Muscle layer of duodenum (tissue), 2 donors: ENCODE data around the gene DCTN4.

Source experiments
- H3K27ac ChIP-seq: one replicate; pipeline ENCODE4 v1.7.0; 2013; ENCODE audit warnings: mild to moderate bottlenecking, low read length
- H3K27me3 ChIP-seq: one replicate; pipeline ENCODE4 v1.7.0; 2013; ENCODE audit warnings: low read depth, mild to moderate bottlenecking, control low read depth, low read length
- H3K36me3 ChIP-seq, 2 donors: one replicate each; pipeline ENCODE4 v1.7.0; 2013; ENCODE audit warnings: low read length in 2 of 2, control low read depth in 1 of 2, mild to moderate bottlenecking in 1 of 2; ENCODE audit not compliant: insufficient read depth in 2 of 2, control insufficient read depth in 1 of 2
- H3K4me1 ChIP-seq, 2 donors: one replicate each; pipeline ENCODE4 v1.7.0; 2013; ENCODE audit warnings: low read length in 2 of 2, mild to moderate bottlenecking in 2 of 2, control low read depth in 1 of 2, moderate library complexity in 1 of 2; ENCODE audit not compliant: insufficient read depth in 2 of 2, control insufficient read depth in 1 of 2
- H3K4me3 ChIP-seq, 2 donors: one replicate each; pipeline ENCODE4 v1.7.0; 2013; ENCODE audit warnings: low read length in 2 of 2, low read depth in 1 of 2, mild to moderate bottlenecking in 1 of 2
- H3K9me3 ChIP-seq, 2 donors: one replicate each; pipeline ENCODE4 v1.7.0; 2013; ENCODE audit warnings: low read length in 2 of 2, control low read depth in 1 of 2, mild to moderate bottlenecking in 1 of 2; ENCODE audit not compliant: control insufficient read depth in 1 of 2
- donor health status: healthy.

DCTN4 gene

DNA sequence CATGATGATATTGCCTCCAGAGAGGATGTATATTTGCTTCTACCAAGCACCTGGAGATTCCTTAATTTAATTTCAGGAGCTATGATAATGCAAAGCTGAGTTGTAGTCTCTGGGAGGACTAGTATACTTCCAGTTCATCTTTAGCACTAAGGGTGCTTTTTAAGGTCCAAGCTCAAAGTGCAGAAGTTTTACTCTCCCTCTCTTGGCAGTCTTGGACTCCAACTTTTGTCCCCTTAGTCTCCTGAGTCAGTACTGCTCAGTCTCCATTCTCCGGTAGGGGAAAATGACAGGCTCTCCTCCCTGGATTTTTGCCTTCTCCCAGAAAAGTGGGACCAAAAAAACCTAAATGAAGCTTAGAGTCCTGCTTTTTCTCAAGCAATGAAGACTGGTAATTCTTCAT is 28.1 kb upstream of the DCTN4 start:
- H3K9me3 ChIP-seq, result no peaks in the 10 kb centered on the region
- no peaks in the 10 kb centered on the region for H3K27me3 ChIP-seq
- peaks cover 30 to 49% of the 10 kb centered on the region in 2 donors for H3K4me1 ChIP-seq
- H3K36me3 ChIP-seq, result no peaks in the 10 kb centered on the region
- H3K27ac ChIP-seq, result peak overlapping the region; percentile 62
- H3K4me3 ChIP-seq, result no peak overlapping the region

DNA sequence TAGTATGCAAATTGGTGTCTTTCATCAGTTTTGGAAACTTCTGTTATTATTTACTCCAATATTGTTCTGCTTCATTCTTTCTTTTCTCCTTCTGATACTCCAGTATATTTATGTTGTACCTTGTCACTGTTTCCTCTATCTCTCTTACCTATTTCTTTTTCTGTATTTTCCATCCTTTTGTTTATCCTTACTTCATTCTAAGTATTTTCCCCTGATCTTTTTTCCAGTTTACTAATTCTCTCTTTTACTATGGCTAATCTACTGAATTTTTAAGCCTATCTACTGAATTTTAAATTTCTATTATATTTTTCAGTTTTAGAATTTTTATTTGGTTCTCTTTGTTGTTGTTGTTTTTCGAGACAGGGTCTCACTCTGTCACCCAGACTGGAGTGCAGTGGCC is 27.1 kb upstream of the DCTN4 start:
- H3K4me1 ChIP-seq, result peaks cover 35 to 52% of the 10 kb centered on the region in 2 donors
- no peak overlapping the region for H3K4me3 ChIP-seq
- H3K27ac ChIP-seq, result no peak overlapping the region

GRCh38 chr5:150783422-150783928 is 24.7 kb upstream of the DCTN4 start:
- Histone ChIP-seq H3K36me3 (peaks cover 0 to 12% of the 10 kb centered on the region in 2 donors), H3K4me1 (peaks cover 28 to 43% of the 10 kb centered on the region in 2 donors), H3K27me3 (no peaks in the 10 kb centered on the region), H3K27ac (peak overlapping the region; percentile 94), H3K4me3 (peak overlapping the region; percentile 15 to 30), H3K9me3 (no peaks in the 10 kb centered on the region)

More for the DNA sequence above, 27.1 kb upstream of the DCTN4 start:
- no peaks in the 10 kb centered on the region for H3K9me3 ChIP-seq
- H3K36me3 ChIP-seq, result peaks cover 0 to 6% of the 10 kb centered on the region in 2 donors
- H3K27me3 ChIP-seq, result no peaks in the 10 kb centered on the region

GRCh38 chr5:150782850-150783249 is 24.0 kb upstream of the DCTN4 start:
- H3K4me3 ChIP-seq, result peak overlapping the region; percentile 15 to 23

GRCh38 chr5:150781706-150782614 is 23.1 kb upstream of the DCTN4 start:
- Histone ChIP-seq H3K4me1 (peaks cover 28 to 33% of the 10 kb centered on the region in 2 donors), H3K36me3 (peaks cover 0 to 12% of the 10 kb centered on the region in 2 donors), H3K4me3 (peak overlapping the region; percentile 2 to 78), H3K9me3 (no peaks in the 10 kb centered on the region), H3K27ac (peak overlapping the region; percentile 94), H3K27me3 (no peaks in the 10 kb centered on the region)

More at GRCh38 chr5:150782850-150783249, 24.0 kb upstream of the DCTN4 start:
- Histone ChIP-seq H3K4me1 (peaks cover 28 to 39% of the 10 kb centered on the region in 2 donors), H3K36me3 (peaks cover 0 to 12% of the 10 kb centered on the region in 2 donors), H3K27ac (peak overlapping the region; percentile 94), H3K9me3 (no peaks in the 10 kb centered on the region), H3K27me3 (no peaks in the 10 kb centered on the region)

- Histone ChIP-seq H3K4me3 (peak overlapping the region; percentile 78 to 85), H3K9me3 (no peaks in the 10 kb centered on the region), H3K27me3 (no peaks in the 10 kb centered on the region), H3K27ac (peak overlapping the region; percentile 94), H3K4me1 (peaks cover 28 to 30% of the 10 kb centered on the region in 2 donors), H3K36me3 (peaks cover 0 to 12% of the 10 kb centered on the region in 2 donors)
Measured at GRCh38 chr5:150780816-150781221, 22.0 kb upstream of the DCTN4 start.

DNA sequence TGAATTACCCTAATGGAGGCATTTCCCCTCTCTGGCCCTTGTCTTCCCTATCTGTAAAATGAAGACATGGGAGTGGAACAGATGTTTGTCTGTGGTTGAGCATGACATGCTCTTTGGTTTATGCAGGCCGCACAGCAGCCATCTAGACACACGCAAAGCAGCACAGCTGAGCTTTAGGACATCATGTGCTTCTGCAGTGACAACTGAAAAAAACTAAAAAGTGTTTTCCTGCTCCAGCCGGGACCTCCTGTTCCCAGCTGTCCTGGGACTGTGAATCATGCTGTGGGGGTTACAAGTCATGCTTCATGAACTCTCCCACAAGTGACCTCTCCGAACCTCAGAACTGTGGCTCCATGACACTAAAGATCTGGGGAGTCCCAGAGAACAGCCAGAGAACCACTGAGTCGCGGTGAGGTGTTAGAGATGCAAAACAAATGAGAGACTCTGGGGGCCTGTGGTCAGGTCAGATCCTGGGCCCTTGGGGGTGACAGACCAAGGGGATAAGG is 21.4 kb upstream of the DCTN4 start:
- H3K36me3 ChIP-seq, result peaks cover 0 to 12% of the 10 kb centered on the region in 2 donors
- H3K9me3 ChIP-seq, result no peaks in the 10 kb centered on the region
- peak overlapping the region; percentile 78 to 85 for H3K4me3 ChIP-seq
- H3K27me3 ChIP-seq, result no peaks in the 10 kb centered on the region
- peaks cover 28 to 30% of the 10 kb centered on the region in 2 donors for H3K4me1 ChIP-seq
- peak overlapping the region; percentile 94 for H3K27ac ChIP-seq

DNA sequence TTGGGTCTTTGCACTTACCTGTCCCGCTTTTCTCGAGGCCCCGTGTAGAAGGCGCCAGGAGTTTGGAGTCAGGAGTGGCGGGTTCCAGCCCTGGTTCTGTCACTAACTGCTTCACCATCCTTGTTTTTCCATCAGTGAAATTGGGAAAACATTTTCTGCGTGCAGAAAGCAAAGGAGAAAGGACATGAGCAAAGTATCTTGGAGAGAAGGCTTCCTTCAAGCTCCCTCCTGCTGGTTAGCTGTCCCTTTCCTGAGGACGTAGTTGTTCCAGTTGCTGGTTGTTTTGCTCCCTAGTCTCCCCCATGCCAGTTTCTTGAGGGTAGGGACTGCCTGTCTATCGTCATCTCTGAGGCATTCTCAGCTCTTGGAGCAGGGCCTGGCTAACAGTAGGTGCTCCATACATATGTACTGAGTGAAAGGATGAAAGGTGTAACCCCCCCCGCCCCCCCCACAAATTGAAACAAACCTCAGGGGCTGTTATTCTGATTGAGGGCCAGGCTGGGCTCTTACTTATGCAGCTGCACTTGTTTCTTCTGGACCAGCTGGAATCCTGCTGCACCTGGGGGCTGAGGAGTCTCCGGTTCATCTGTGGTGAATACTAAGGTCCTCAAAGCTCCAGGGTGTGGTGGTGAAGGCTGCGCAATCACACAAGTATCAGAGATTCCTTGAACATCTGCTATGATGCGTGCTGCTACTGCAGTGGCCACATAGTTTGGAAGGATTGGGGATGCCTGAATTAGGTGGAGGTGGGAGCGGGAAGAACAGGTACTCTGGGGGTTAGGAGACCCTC is 20.8 kb upstream of the DCTN4 start:
- Histone ChIP-seq H3K27me3 (no peaks in the 10 kb centered on the region), H3K36me3 (peaks cover 0 to 12% of the 10 kb centered on the region in 2 donors), H3K4me3 (peak overlapping the region; percentile 78 to 85), H3K4me1 (peaks cover 28 to 30% of the 10 kb centered on the region in 2 donors), H3K27ac (peak overlapping the region; percentile 94), H3K9me3 (no peaks in the 10 kb centered on the region)

- Histone ChIP-seq H3K4me3 (peak within 1 kb of the TSS; percentile 78 to 85), H3K36me3 (peaks cover 0 to 12% of the 10 kb centered on the region in 2 donors), H3K27me3 (no peaks in the 10 kb centered on the region), H3K9me3 (no peaks in the 10 kb centered on the region), H3K27ac (peak within 1 kb of the TSS; percentile 94), H3K4me1 (peaks cover 28 to 30% of the 10 kb centered on the region in 2 donors)
Measured at GRCh38 chr5:150778517-150779396, 19.9 kb upstream of the DCTN4 start, which contains the start of gene SMIM3. TSS of gene SMIM3 (plus strand) at chr5:150778757. CDS start at chr5:150795441, 16,684 bp downstream.

DNA sequence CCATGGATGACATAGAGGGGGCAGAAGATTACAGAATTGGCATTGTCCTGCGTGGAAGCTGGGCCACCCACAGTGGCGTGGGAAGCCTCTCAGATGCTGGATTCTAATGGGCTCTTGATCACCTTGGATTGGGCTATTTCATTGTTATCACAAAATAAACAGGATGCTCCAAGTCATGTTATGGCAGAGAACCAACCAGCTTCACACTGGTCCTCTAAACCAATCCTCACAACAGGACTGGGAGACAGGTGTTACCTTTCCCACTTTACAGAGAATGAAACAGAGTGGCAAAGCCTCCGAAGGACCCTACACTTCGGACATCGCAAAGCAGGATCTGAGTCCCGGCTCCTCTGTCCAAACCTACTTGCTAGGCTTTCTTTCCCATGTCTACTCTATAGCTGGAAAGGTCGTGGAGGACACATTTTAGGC is 19.3 kb upstream of the DCTN4 start:
- Histone ChIP-seq H3K4me3 (peak overlapping the region; percentile 78 to 85), H3K27me3 (no peaks in the 10 kb centered on the region), H3K36me3 (peaks cover 0 to 12% of the 10 kb centered on the region in 2 donors), H3K9me3 (no peaks in the 10 kb centered on the region), H3K27ac (peak overlapping the region; percentile 94), H3K4me1 (peaks cover 24 to 26% of the 10 kb centered on the region in 2 donors)
